Calu3 (cell line): ENCODE results near the gene ADGRG1. TPM values are rescaled to one million over a fixed set of nuclear protein-coding genes. Genes with fewer than 3 reads are reported as not detected.

ENCODE experiments used
- BruUV-seq: library from RNA; stranded (reverse); fragments of 400-500 nt; replicated peaks from 2 replicates; lab custom pipeline; 2021; lab: Mats Ljungman, UMichigan
- CTCF ChIA-PET: fragments of 300-600 bp; sonication (Branson Sonifier 250); formaldehyde crosslinking; loops from one replicate; lab custom pipeline; 2022; ENCODE audit warnings: antibody characterized with exemption; lab: Charles Lee
- DNase-seq: peaks from one replicate; pipeline ENCODE4 v3.0.0; 2022
- H3K27ac Mint-ChIP-seq: one replicate; pipeline ENCODE4 v1.8.0; 2022; ENCODE audit warnings: mixed read lengths; ENCODE audit not compliant: unreplicated experiment
- H3K27me3 Mint-ChIP-seq: one replicate; pipeline ENCODE4 v1.8.0; 2022; ENCODE audit warnings: mixed read lengths; ENCODE audit not compliant: unreplicated experiment
- H3K36me3 Mint-ChIP-seq: one replicate; pipeline ENCODE4 v1.8.0; 2022; ENCODE audit warnings: mild to moderate bottlenecking, moderate library complexity, mixed read lengths; ENCODE audit not compliant: insufficient read depth, unreplicated experiment
- H3K4me1 Mint-ChIP-seq: one replicate; pipeline ENCODE4 v1.8.0; 2022; ENCODE audit warnings: mild to moderate bottlenecking, low read depth, mixed read lengths; ENCODE audit not compliant: unreplicated experiment
- H3K4me3 Mint-ChIP-seq: one replicate; pipeline ENCODE4 v1.8.0; 2022; ENCODE audit warnings: mild to moderate bottlenecking, low read depth, moderate library complexity, mixed read lengths; ENCODE audit not compliant: unreplicated experiment
- H3K9me3 Mint-ChIP-seq: one replicate; pipeline ENCODE4 v1.8.0; 2022; ENCODE audit warnings: low read depth, mixed read lengths; ENCODE audit not compliant: unreplicated experiment
- intact Hi-C: fragments of 100-400 bp; cut with micrococcal nuclease; formaldehyde crosslinking; loops from one replicate; pipeline ENCODE4 v1.10.0; 2022; ENCODE audit not compliant: unreplicated experiment
- total RNA-seq: library from RNA; stranded (reverse); gene quantifications from 2 replicates; pipeline ENCODE4 v1.2.3, GENCODE V29; 2022
- TF ChIP-seq, protein P1 (sequence below): fragments of 200-600 bp; IDR thresholded peaks from one replicate; pipeline ENCODE4 v1.8.0; 2022; ENCODE audit warnings: antibody characterized with exemption; ENCODE audit not compliant: unreplicated experiment

The ADGRG1 gene
- total RNA-seq, 1 experiment from 2014 or later = 278 TPM

DNA sequence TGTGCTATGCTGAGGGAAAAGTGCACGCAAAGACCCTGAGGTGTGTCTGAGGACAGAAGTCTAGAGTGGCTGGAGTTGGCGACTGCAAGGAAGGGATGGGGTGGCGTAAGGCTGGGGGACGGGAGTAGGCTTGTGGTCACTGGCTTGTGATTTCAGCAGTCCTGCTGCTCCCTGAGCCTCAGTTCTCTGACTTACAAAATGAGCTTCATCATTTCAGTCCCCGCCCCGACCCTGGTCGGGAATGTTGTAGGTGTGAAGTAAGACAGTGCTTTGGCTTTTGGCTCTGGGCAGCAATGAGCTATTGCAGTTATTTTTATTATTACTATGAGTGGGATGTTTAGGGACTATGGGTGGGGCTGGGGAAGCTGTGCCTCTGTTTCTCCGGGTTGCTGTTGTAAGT, 8.6 kb downstream of the ADGRG1 start:
- Mint-ChIP-seq H3K4me3 (no peak overlapping the region), H3K27ac (no peak overlapping the region), H3K9me3 (no peaks in the 10 kb centered on the region), H3K36me3 (peaks cover 41% of the 10 kb centered on the region), H3K4me1 (peaks cover 45% of the 10 kb centered on the region), H3K27me3 (no peaks in the 10 kb centered on the region)
- DNase-seq = no peak
- TF ChIP-seq, protein P1, sequence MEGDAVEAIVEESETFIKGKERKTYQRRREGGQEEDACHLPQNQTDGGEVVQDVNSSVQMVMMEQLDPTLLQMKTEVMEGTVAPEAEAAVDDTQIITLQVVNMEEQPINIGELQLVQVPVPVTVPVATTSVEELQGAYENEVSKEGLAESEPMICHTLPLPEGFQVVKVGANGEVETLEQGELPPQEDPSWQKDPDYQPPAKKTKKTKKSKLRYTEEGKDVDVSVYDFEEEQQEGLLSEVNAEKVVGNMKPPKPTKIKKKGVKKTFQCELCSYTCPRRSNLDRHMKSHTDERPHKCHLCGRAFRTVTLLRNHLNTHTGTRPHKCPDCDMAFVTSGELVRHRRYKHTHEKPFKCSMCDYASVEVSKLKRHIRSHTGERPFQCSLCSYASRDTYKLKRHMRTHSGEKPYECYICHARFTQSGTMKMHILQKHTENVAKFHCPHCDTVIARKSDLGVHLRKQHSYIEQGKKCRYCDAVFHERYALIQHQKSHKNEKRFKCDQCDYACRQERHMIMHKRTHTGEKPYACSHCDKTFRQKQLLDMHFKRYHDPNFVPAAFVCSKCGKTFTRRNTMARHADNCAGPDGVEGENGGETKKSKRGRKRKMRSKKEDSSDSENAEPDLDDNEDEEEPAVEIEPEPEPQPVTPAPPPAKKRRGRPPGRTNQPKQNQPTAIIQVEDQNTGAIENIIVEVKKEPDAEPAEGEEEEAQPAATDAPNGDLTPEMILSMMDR = no peak
- BruUV-seq = no TSS peak
- intact Hi-C loops = no loop called here
- CTCF ChIA-PET = interaction anchor here (0.6 to 3.2 kb wide), 3 partner anchors 14 to 46 kb away, joined by 3 to 10 read pairs (median 6); no protein-coding TSS in a partner anchor

DNA sequence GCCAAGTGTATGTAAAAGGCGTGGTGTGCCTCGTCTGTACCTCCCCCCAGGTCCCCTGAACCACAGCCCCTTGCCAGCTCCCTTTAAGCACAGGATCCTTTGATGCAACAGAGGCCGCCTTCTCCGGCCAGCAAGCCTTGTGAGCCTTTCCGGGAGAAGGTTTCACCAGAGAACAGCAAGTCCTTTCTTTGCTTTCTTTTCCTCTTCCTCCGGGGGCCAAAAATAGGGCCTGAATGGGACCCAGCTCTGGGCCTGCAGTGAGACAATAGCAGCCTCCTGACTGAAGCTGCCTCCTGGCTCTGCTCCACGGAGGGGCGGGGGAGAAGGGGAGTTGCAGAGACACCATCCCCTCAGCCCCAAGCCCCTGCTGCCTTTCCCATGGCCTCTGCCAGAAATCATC, 9.0 kb downstream of the ADGRG1 start:
- TF ChIP-seq, protein P1 = no peak
- Mint-ChIP-seq H3K4me1 (peaks cover 45% of the 10 kb centered on the region), H3K9me3 (no peaks in the 10 kb centered on the region), H3K27me3 (no peaks in the 10 kb centered on the region), H3K4me3 (no peak overlapping the region), H3K27ac (no peak overlapping the region), H3K36me3 (peaks cover 43% of the 10 kb centered on the region)
- BruUV-seq = no TSS peak
- no peak for DNase-seq
- CTCF ChIA-PET = interaction anchor here (0.6 to 3.2 kb wide), 4 partner anchors 9 to 47 kb away, joined by 3 to 10 read pairs (median 6); no protein-coding TSS in a partner anchor
- intact Hi-C loops = no loop called here

DNA sequence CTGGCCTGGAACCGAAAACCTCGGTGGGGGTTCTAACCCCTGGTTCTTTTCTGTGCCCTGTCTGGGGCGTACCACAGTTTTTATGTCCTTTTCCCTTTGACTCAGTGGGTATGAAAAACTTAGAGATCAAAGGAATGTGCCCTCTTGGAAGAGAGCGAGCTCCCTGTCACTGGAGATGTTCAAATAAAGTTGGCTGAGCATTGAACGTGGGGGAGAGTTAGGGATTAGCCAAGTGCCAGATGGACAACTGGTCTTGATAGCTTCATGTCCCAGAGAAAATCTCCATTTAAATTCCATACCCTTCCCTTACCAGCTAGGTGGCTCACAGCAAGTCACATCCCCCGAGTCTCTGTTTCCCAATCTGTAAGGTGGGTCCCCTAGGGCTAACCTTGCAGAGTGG, 9.5 kb downstream of the ADGRG1 start:
- Mint-ChIP-seq H3K27ac (no peak overlapping the region), H3K9me3 (no peaks in the 10 kb centered on the region), H3K27me3 (no peaks in the 10 kb centered on the region), H3K4me1 (peaks cover 45% of the 10 kb centered on the region), H3K4me3 (no peak overlapping the region), H3K36me3 (peaks cover 43% of the 10 kb centered on the region)
- intact Hi-C loops = no loop called here
- no TSS peak for BruUV-seq
- TF ChIP-seq, protein P1 = no peak
- CTCF ChIA-PET = interaction anchor here (0.6 to 3.2 kb wide), 6 partner anchors 8 to 47 kb away, joined by 3 to 10 read pairs (median 4); partner anchors contain the start of gene ADGRG1
- DNase-seq = no peak

DNA sequence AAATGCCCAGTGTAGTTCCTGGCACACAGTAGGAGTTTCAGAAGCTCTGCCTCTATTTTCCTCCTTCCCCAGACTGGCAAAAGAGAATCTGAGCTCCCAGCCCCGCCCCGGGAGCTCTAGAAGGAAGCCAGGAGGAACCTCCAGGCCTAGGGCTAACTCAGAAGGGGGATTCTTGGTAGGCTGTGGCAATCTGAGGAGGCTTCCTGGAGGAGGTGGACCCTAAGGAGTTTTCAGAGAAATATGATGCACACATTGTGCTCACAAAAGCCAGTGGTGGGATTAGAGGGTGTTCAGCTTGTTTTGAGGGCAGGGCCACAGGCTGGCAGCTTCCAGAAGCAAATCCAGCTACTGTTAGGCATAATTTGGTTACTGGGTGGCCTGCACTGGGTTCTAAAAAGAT, 10.0 kb downstream of the ADGRG1 start:
- Mint-ChIP-seq H3K36me3 (peaks cover 43% of the 10 kb centered on the region), H3K9me3 (no peaks in the 10 kb centered on the region), H3K27me3 (no peaks in the 10 kb centered on the region), H3K27ac (no peak overlapping the region), H3K4me3 (no peak overlapping the region), H3K4me1 (peaks cover 45% of the 10 kb centered on the region)
- TF ChIP-seq, protein P1 = no peak
- BruUV-seq = no TSS peak
- no peak for DNase-seq
- intact Hi-C loops = no loop called here
- CTCF ChIA-PET = interaction anchor here (0.6 to 3.2 kb wide), 6 partner anchors 8 to 47 kb away, joined by 3 to 10 read pairs (median 3); partner anchors contain the start of gene ADGRG1
